ENCODE measurements around the gene PRG2. TPM values are rescaled to one million over a fixed set of nuclear protein-coding genes. Genes with fewer than 3 reads are reported as not detected.
"Not testable (repeated sequence)": the region's sequence is repeated elsewhere in the genome, so short reads cannot be mapped to it uniquely, and the experiment has no call there.

The PRG2 gene
- polyA plus RNA-seq, 3 donors from 2014 or later = 0.19 TPM; not detected in 2

GRCh38 chr11:57363131-57364080 is 27.0 kb downstream of the PRG2 start:
- Mint-ChIP-seq H3K27ac (no peak overlapping the region), H3K4me3 (no peak overlapping the region), H3K27me3 (ENCODE audit: low read depth in 3 of 3) (peaks cover 0 to 4% (median 1%) of the 10 kb centered on the region in 3 donors), H3K9me3 (no peaks in the 10 kb centered on the region), H3K4me1 (no peaks in the 10 kb centered on the region), H3K36me3 (no peaks in the 10 kb centered on the region)
- DNase-seq = no peak

- Mint-ChIP-seq H3K9me3 (no peaks in the 10 kb centered on the region), H3K27me3 (ENCODE audit: low read depth in 3 of 3) (peaks cover 0 to 4% (median 1%) of the 10 kb centered on the region in 3 donors), H3K4me3 (no peak overlapping the region), H3K27ac (no peak overlapping the region), H3K36me3 (no peaks in the 10 kb centered on the region), H3K4me1 (no peaks in the 10 kb centered on the region)
- DNase-seq = no peak
Measured at GRCh38 chr11:57361926-57362325, 28.5 kb downstream of the PRG2 start.

- not testable (repeated sequence) for H3K4me1 Mint-ChIP-seq; H3K27ac Mint-ChIP-seq; H3K27me3 Mint-ChIP-seq (ENCODE audit: low read depth in 3 of 3); DNase-seq; H3K9me3 Mint-ChIP-seq; H3K36me3 Mint-ChIP-seq; H3K4me3 Mint-ChIP-seq
Measured at GRCh38 chr11:57361420-57361819, 29.0 kb downstream of the PRG2 start.

- no peak overlapping the region for H3K27ac Mint-ChIP-seq
- H3K9me3 Mint-ChIP-seq = no peaks in the 10 kb centered on the region
- no peak for DNase-seq
- no peak overlapping the region for H3K4me3 Mint-ChIP-seq
- no peaks in the 10 kb centered on the region for H3K4me1 Mint-ChIP-seq
- no peaks in the 10 kb centered on the region for H3K36me3 Mint-ChIP-seq
- H3K27me3 Mint-ChIP-seq (ENCODE audit: low read depth in 3 of 3) = peaks cover 1 to 4% (median 4%) of the 10 kb centered on the region in 3 donors
Measured at GRCh38 chr11:57360991-57361390, 29.5 kb downstream of the PRG2 start.

GRCh38 chr11:57359896-57360690 is 30.4 kb downstream of the PRG2 start:
- no peak for DNase-seq
- Mint-ChIP-seq H3K27me3 (ENCODE audit: low read depth in 3 of 3) (peaks cover 1 to 4% (median 4%) of the 10 kb centered on the region in 3 donors), H3K4me3 (no peak overlapping the region), H3K36me3 (no peaks in the 10 kb centered on the region), H3K4me1 (no peaks in the 10 kb centered on the region), H3K27ac (no peak overlapping the region), H3K9me3 (no peaks in the 10 kb centered on the region)

GRCh38 chr11:57359396-57359795 is 31.1 kb downstream of the PRG2 start:
- no peak overlapping the region for H3K4me3 Mint-ChIP-seq
- no peak for DNase-seq

GRCh38 chr11:57358991-57359390 is 31.5 kb downstream of the PRG2 start:
- Mint-ChIP-seq H3K27ac (no peak overlapping the region), H3K4me3 (no peak overlapping the region), H3K9me3 (no peaks in the 10 kb centered on the region), H3K36me3 (peaks cover 0 to 5% (median 0%) of the 10 kb centered on the region in 3 donors), H3K27me3 (ENCODE audit: low read depth in 3 of 3) (peaks cover 3 to 6% (median 5%) of the 10 kb centered on the region in 3 donors), H3K4me1 (peaks cover 3 to 9% of the 10 kb centered on the region in 2 donors)
- no peak for DNase-seq

More at GRCh38 chr11:57359396-57359795, 31.1 kb downstream of the PRG2 start:
- peaks cover 3 to 6% of the 10 kb centered on the region in 2 donors for H3K4me1 Mint-ChIP-seq
- H3K36me3 Mint-ChIP-seq = peaks cover 0 to 3% (median 0%) of the 10 kb centered on the region in 3 donors
- H3K9me3 Mint-ChIP-seq = no peaks in the 10 kb centered on the region
- H3K27ac Mint-ChIP-seq = no peak overlapping the region
- peaks cover 3 to 6% (median 5%) of the 10 kb centered on the region in 3 donors for H3K27me3 Mint-ChIP-seq (ENCODE audit: low read depth in 3 of 3)

- Mint-ChIP-seq H3K4me1 (peaks cover 3 to 9% of the 10 kb centered on the region in 2 donors), H3K27me3 (ENCODE audit: low read depth in 3 of 3) (peaks cover 3 to 6% (median 5%) of the 10 kb centered on the region in 3 donors), H3K36me3 (peaks cover 0 to 5% (median 0%) of the 10 kb centered on the region in 3 donors), H3K4me3 (no peak overlapping the region), H3K9me3 (no peaks in the 10 kb centered on the region), H3K27ac (no peak overlapping the region)
- no peak for DNase-seq
Measured at GRCh38 chr11:57358543-57358961, 31.9 kb downstream of the PRG2 start.

- no peaks in the 10 kb centered on the region for H3K9me3 Mint-ChIP-seq
- no peak overlapping the region for H3K27ac Mint-ChIP-seq
- peaks cover 3 to 9% of the 10 kb centered on the region in 2 donors for H3K4me1 Mint-ChIP-seq
- DNase-seq = no peak
- no peak overlapping the region for H3K4me3 Mint-ChIP-seq
- H3K36me3 Mint-ChIP-seq = peaks cover 0 to 5% (median 0%) of the 10 kb centered on the region in 3 donors
- H3K27me3 Mint-ChIP-seq (ENCODE audit: low read depth in 3 of 3) = peaks cover 1 to 6% (median 5%) of the 10 kb centered on the region in 3 donors
Measured at GRCh38 chr11:57357856-57358255, 32.6 kb downstream of the PRG2 start.

GRCh38 chr11:57357310-57357709 is 33.1 kb downstream of the PRG2 start:
- H3K4me1 Mint-ChIP-seq = peaks cover 3 to 9% of the 10 kb centered on the region in 2 donors
- H3K4me3 Mint-ChIP-seq = no peak overlapping the region
- DNase-seq = no peak
- peaks cover 0 to 5% (median 0%) of the 10 kb centered on the region in 3 donors for H3K36me3 Mint-ChIP-seq
- no peaks in the 10 kb centered on the region for H3K9me3 Mint-ChIP-seq
- H3K27me3 Mint-ChIP-seq (ENCODE audit: low read depth in 3 of 3) = peaks cover 1 to 8% (median 5%) of the 10 kb centered on the region in 3 donors
- no peak overlapping the region for H3K27ac Mint-ChIP-seq

- no peak for DNase-seq
- peaks cover 0 to 5% (median 4%) of the 10 kb centered on the region in 3 donors for H3K36me3 Mint-ChIP-seq
- no peaks in the 10 kb centered on the region for H3K9me3 Mint-ChIP-seq
- peaks cover 3 to 9% of the 10 kb centered on the region in 2 donors for H3K4me1 Mint-ChIP-seq
- peaks cover 1 to 8% (median 3%) of the 10 kb centered on the region in 3 donors for H3K27me3 Mint-ChIP-seq (ENCODE audit: low read depth in 3 of 3)
- H3K27ac Mint-ChIP-seq = no peak overlapping the region
- H3K4me3 Mint-ChIP-seq = no peak overlapping the region
Measured at GRCh38 chr11:57356268-57356667, 34.2 kb downstream of the PRG2 start.

- no peaks in the 10 kb centered on the region for H3K9me3 Mint-ChIP-seq
- H3K27ac Mint-ChIP-seq = peak overlapping the region in 2 of 6 donors; percentile 31 to 72
- H3K27me3 Mint-ChIP-seq (ENCODE audit: low read depth in 3 of 3) = peaks cover 1 to 8% (median 3%) of the 10 kb centered on the region in 3 donors
- DNase-seq = no peak
- peaks cover 6 to 9% of the 10 kb centered on the region in 2 donors for H3K4me1 Mint-ChIP-seq
- H3K36me3 Mint-ChIP-seq = peaks cover 0 to 5% (median 5%) of the 10 kb centered on the region in 3 donors
- H3K4me3 Mint-ChIP-seq = no peak overlapping the region
Measured at GRCh38 chr11:57354699-57355098, 35.8 kb downstream of the PRG2 start.

- peaks cover 6 to 9% of the 10 kb centered on the region in 2 donors for H3K4me1 Mint-ChIP-seq
- no peaks in the 10 kb centered on the region for H3K9me3 Mint-ChIP-seq
- peaks cover 0 to 5% (median 5%) of the 10 kb centered on the region in 3 donors for H3K36me3 Mint-ChIP-seq
- H3K27ac Mint-ChIP-seq = no peak overlapping the region
- peaks cover 1 to 8% (median 2%) of the 10 kb centered on the region in 3 donors for H3K27me3 Mint-ChIP-seq (ENCODE audit: low read depth in 3 of 3)
- DNase-seq = no peak
- no peak overlapping the region for H3K4me3 Mint-ChIP-seq
Measured at GRCh38 chr11:57353852-57354251, 36.6 kb downstream of the PRG2 start.

All from immature natural killer cell (primary cell).